ENCODE measurements around the gene SPTBN5. TPM values are rescaled to one million over a fixed set of nuclear protein-coding genes. Genes with fewer than 3 reads are reported as not detected.

Gene SPTBN5
- total and polyA plus RNA-seq, 10 of the 15 experiments (the other 5 are each of a cell fraction or from before 2014, with no cell fraction given), result under 0.01 to 0.18 (median 0.04) TPM; not detected in 4

DNA sequence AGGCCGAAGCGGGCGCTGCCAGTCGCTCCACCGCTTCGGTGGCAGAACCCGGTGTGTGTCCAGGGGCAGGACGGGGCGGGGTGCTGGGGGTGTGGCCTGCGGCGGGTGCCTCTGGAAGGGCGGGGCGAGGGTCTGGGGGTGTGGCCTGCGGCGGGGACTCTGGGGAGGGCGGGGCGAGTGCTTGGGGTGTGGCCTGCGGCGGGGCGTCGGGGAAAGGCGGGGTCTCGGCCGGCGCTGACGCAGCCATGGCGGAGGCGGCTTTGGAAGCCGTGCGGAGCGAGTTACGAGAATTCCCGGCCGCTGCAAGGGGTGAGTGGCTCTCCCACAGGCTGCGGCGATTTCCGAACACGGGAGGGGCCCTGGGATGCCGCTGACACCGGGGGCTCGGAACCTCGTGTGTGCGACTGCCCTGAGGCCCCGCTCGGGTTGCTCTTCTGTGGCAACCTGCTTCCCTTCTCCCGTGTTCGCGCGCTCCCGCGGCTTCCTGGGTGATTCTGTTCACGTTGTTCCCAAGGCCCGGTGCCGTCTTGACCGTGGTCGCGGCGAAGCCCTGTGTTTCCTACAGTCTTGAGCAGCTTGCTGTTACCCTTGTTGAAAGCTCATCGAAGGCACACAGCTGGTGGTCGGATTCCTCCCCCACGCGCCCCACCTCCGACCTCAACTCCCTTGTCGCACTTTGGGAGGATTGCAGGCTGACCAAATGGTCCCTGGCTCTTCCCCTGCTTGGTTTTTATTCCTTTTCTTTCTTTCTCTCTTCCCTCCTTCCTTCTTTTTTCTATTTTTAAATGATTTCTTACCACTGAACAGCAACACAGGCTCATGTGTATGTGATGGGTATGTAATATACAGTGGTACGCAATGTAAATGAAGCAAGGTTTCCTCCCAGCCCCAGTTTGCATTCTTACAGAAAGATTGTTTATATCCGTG lies 65.7 kb downstream of the SPTBN5 start, which contains the start of gene JMJD7:
Gene JMJD7, plus strand, starts transcription at position 213 of the 927 bp plus-strand sequence. Its CDS starts 33 bp downstream, at position 246.
- DNase-seq (ENCODE audit: low read depth, low spot score) (peak; percentile 44), ATAC-seq (peak; percentile 96), FAIRE-seq (no peak)
- H3K4me2 ChIP-seq (ENCODE audit: control insufficient read depth, insufficient read depth), result peak within 1 kb of the TSS; percentile 85
- ChIA-PET SMC1A (ENCODE audit: uncharacterized antibody, unreplicated experiment) (interaction anchor here (0.9 to 3.0 kb wide), 5 partner anchors 10 to 145 kb away, joined by 3 to 7 read pairs (median 3); partner anchors contain the start of gene MAPKBP1), RAD21 (ENCODE audit: unreplicated experiment) (interaction anchor here (1.1 kb wide), 1 partner anchor 55 kb away, joined by 3 read pairs; no protein-coding TSS in a partner anchor), CTCF (interaction anchor here (2.5 kb wide), 1 partner anchor 54 kb away, joined by 12 read pairs; the partner anchor contains the start of gene MAPKBP1), POLR2A (interaction anchor here (1.3 kb wide), 1 partner anchor 96 kb away, joined by 3 read pairs; no protein-coding TSS in a partner anchor)
- H3K27ac ChIP-seq (ENCODE audit: control insufficient read depth, insufficient read depth), result 0 out of 2 replicates have a peak within 1 kb of the TSS, but pooled peaks have one; percentile 10
- no peaks in the 10 kb centered on the region; the same call in 1 of the 2 replicates for H4K20me1 ChIP-seq (ENCODE audit: control insufficient read depth, insufficient read depth)
- peak within 1 kb of the TSS; percentile 61 for H2AFZ ChIP-seq (ENCODE audit: control insufficient read depth, low read depth, low read length)
- H3K79me2 ChIP-seq (ENCODE audit: control insufficient read depth, insufficient read depth, low read length), result no peaks in the 10 kb centered on the region
- H3K4me1 ChIP-seq (ENCODE audit: control insufficient read depth, insufficient read depth, low read length), result no peaks in the 10 kb centered on the region
- under 1% methylated on average over 40 of the region's 66 CpGs for WGBS (ENCODE audit: insufficient coverage, insufficient replicate concordance, low lambda C conversion rate, missing lambda C conversion rate)
- BruUV-seq (replicated peaks), result TSS peak; percentile 63
- H3K4me3 ChIP-seq, result peak within 1 kb of the TSS; percentile 85
- H3K27me3 ChIP-seq (replicated peaks in 1 of 2; ENCODE audit: control insufficient read depth in 2 of 2, insufficient read depth in 2 of 2, low read length in 1 of 2), result no peaks in the 10 kb centered on the region
- intact Hi-C loops (cut with micrococcal nuclease; ENCODE audit: unreplicated experiment), result loop anchor here (5.0 kb wide), 2 partner anchors 74 to 144 kb away; partner anchors contain the start of gene EHD4
- no peaks in the 10 kb centered on the region for H3K9me3 ChIP-seq (replicated peaks; ENCODE audit: control insufficient read depth, insufficient read depth, low read length)
- peaks cover 3 to 6% of the 10 kb centered on the region in 2 experiments; a peak in 3 of 4 replicates for H3K36me3 ChIP-seq (ENCODE audit: control insufficient read depth in 2 of 2, insufficient read depth in 2 of 2, low read length in 1 of 2)
- peak within 1 kb of the TSS; percentile 63 for H3K9ac ChIP-seq (ENCODE audit: control insufficient read depth, insufficient read depth, low read length)
- in situ Hi-C loops (cut with MboI), result no loop called here
- TF ChIP-seq NFXL1 (IDR thresholded peaks at IDR 0.05; ENCODE audit: borderline replicate concordance) (no peak), TCF7 (IDR thresholded peaks at IDR 0.05; ENCODE audit: borderline replicate concordance) (no peak), POLR2AphosphoS2 (IDR thresholded peaks at IDR 0.05; ENCODE audit: low read depth, low read length) (peak; percentile 66; the same call in 1 of the 2 replicates), RELB (IDR thresholded peaks at IDR 0.05; ENCODE audit: low read depth) (0 out of 2 replicates have a peak, but pooled peaks have one; percentile 37), PAX8 (IDR thresholded peaks at IDR 0.05) (no peak), NBN (IDR thresholded peaks at IDR 0.05) (no peak; the same call in 1 of the 2 replicates), RB1 (IDR thresholded peaks at IDR 0.05; ENCODE audit: borderline replicate concordance) (peak; percentile 19; the same call in 1 of the 2 replicates), YY1 (IDR thresholded peaks at IDR 0.05; ENCODE audit: low read depth, low read length) (peak; percentile 82), NFYB (IDR thresholded peaks at IDR 0.05; ENCODE audit: insufficient read depth, low read depth, low read length) (no peak), RBBP5 (conservative IDR thresholded peaks at IDR 0.05) (no peak), BHLHE40 (IDR thresholded peaks at IDR 0.05; ENCODE audit: borderline replicate concordance in 1 of 2, low read depth in 2 of 2, low read length in 1 of 2) (peak in 1 of 2 experiments; percentile 58; a peak in 1 of 4 replicates)
- TF ChIP-seq, protein P1, sequence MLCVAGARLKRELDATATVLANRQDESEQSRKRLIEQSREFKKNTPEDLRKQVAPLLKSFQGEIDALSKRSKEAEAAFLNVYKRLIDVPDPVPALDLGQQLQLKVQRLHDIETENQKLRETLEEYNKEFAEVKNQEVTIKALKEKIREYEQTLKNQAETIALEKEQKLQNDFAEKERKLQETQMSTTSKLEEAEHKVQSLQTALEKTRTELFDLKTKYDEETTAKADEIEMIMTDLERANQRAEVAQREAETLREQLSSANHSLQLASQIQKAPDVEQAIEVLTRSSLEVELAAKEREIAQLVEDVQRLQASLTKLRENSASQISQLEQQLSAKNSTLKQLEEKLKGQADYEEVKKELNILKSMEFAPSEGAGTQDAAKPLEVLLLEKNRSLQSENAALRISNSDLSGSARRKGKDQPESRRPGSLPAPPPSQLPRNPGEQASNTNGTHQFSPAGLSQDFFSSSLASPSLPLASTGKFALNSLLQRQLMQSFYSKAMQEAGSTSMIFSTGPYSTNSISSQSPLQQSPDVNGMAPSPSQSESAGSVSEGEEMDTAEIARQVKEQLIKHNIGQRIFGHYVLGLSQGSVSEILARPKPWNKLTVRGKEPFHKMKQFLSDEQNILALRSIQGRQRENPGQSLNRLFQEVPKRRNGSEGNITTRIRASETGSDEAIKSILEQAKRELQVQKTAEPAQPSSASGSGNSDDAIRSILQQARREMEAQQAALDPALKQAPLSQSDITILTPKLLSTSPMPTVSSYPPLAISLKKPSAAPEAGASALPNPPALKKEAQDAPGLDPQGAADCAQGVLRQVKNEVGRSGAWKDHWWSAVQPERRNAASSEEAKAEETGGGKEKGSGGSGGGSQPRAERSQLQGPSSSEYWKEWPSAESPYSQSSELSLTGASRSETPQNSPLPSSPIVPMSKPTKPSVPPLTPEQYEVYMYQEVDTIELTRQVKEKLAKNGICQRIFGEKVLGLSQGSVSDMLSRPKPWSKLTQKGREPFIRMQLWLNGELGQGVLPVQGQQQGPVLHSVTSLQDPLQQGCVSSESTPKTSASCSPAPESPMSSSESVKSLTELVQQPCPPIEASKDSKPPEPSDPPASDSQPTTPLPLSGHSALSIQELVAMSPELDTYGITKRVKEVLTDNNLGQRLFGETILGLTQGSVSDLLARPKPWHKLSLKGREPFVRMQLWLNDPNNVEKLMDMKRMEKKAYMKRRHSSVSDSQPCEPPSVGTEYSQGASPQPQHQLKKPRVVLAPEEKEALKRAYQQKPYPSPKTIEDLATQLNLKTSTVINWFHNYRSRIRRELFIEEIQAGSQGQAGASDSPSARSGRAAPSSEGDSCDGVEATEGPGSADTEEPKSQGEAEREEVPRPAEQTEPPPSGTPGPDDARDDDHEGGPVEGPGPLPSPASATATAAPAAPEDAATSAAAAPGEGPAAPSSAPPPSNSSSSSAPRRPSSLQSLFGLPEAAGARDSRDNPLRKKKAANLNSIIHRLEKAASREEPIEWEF (IDR thresholded peaks at IDR 0.05; ENCODE audit: insufficient replicate concordance, low read depth, low read length), result no peak

All from GM12878 (cell line).